NCI-H187 (cell line): ENCODE results near the gene PDHA1.

Experiments used
- DNase-seq, 2 experiments: peaks; one replicate each; lab custom pipeline; 2025; lab: John Stamatoyannopoulos, UW

Gene PDHA1

GRCh38 chrX:19343535-19344408 lies at the start of gene PDHA1:
Gene PDHA1 (plus strand): TSS chrX:19343927. CDS start chrX:19344038, 111 bp downstream.
- peak; percentile 88 to 93 for DNase-seq

GRCh38 chrX:19303256-19303880 lies 40.4 kb upstream of the PDHA1 start:
- DNase-seq = no peak

GRCh38 chrX:19326567-19326966 lies 17.2 kb upstream of the PDHA1 start:
- DNase-seq = no peak

- DNase-seq = no peak
Observed at GRCh38 chrX:19331831-19332230, 11.9 kb upstream of the PDHA1 start.

GRCh38 chrX:19332983-19333382 lies 10.7 kb upstream of the PDHA1 start:
- no peak for DNase-seq

- peak in 1 of 2 experiments; percentile 46 for DNase-seq
Observed at GRCh38 chrX:19334945-19335626, 8.6 kb upstream of the PDHA1 start.

- DNase-seq = no peak
Observed at GRCh38 chrX:19342331-19342906, 1.3 kb upstream of the PDHA1 start.

- DNase-seq = no peak
Observed at GRCh38 chrX:19343085-19343534, 617 bp upstream of the PDHA1 start.

GRCh38 chrX:19344661-19345060 lies 934 bp downstream of the PDHA1 start:
- DNase-seq = no peak

- DNase-seq = no peak
Observed at GRCh38 chrX:19347916-19348315, 4.2 kb downstream of the PDHA1 start.

- no peak for DNase-seq
Observed at GRCh38 chrX:19349264-19349663, 5.5 kb downstream of the PDHA1 start.

- no peak for DNase-seq
Observed at GRCh38 chrX:19350941-19351384, 7.2 kb downstream of the PDHA1 start.

- no peak for DNase-seq
Observed at GRCh38 chrX:19354625-19355024, 10.9 kb downstream of the PDHA1 start.

- DNase-seq = no peak
Observed at GRCh38 chrX:19358521-19358920, 14.8 kb downstream of the PDHA1 start.

GRCh38 chrX:19360903-19361302 lies 17.2 kb downstream of the PDHA1 start:
- DNase-seq = no peak

GRCh38 chrX:19361701-19362100 lies 18.0 kb downstream of the PDHA1 start:
- no peak for DNase-seq

- DNase-seq = no peak
Observed at GRCh38 chrX:19368576-19368975, 24.8 kb downstream of the PDHA1 start.

GRCh38 chrX:19370061-19370460 lies 26.3 kb downstream of the PDHA1 start:
- DNase-seq = no peak

- peak; percentile 7 to 10 for DNase-seq
Observed at GRCh38 chrX:19372170-19372546, 28.4 kb downstream of the PDHA1 start.

- DNase-seq = no peak
Observed at GRCh38 chrX:19372547-19373331, 29.0 kb downstream of the PDHA1 start.

- DNase-seq = no peak
Observed at GRCh38 chrX:19373351-19373891, 29.7 kb downstream of the PDHA1 start.
